Posterior vena cava (tissue), 2 donors: ENCODE measurements around the gene SEC63. TPM values are rescaled to one million over a fixed set of nuclear protein-coding genes. Genes with fewer than 3 reads are reported as not detected.

Experiments
- DNase-seq: peaks from one replicate; pipeline ENCODE4 v3.0.0-alpha.2; 2020; ENCODE audit warnings: low spot score
- intact Hi-C, 2 donors: fragments of 100-400 bp; cut with DNase I; formaldehyde crosslinking; loops; one replicate each; pipeline versions ENCODE4 v1.14.1 to v1.14.2; 2022 to 2023
- total RNA-seq, 2 donors: library from RNA; stranded (reverse); fragmentation: NEBNext Ultra II Directional; extraction: Animal tissue kit (Norgen Biotek cat#: 25700); gene quantifications; one replicate each; pipeline ENCODE4 v1.2.1, GENCODE V29; 2021
- donor health status: DM: yes; HTN: yes; CAD: no.
- donor health status: DM: yes; HTN: yes; CAD: no.

SEC63 gene
- total RNA-seq, 2 donors from 2014 or later, result 114 to 116 TPM

DNA sequence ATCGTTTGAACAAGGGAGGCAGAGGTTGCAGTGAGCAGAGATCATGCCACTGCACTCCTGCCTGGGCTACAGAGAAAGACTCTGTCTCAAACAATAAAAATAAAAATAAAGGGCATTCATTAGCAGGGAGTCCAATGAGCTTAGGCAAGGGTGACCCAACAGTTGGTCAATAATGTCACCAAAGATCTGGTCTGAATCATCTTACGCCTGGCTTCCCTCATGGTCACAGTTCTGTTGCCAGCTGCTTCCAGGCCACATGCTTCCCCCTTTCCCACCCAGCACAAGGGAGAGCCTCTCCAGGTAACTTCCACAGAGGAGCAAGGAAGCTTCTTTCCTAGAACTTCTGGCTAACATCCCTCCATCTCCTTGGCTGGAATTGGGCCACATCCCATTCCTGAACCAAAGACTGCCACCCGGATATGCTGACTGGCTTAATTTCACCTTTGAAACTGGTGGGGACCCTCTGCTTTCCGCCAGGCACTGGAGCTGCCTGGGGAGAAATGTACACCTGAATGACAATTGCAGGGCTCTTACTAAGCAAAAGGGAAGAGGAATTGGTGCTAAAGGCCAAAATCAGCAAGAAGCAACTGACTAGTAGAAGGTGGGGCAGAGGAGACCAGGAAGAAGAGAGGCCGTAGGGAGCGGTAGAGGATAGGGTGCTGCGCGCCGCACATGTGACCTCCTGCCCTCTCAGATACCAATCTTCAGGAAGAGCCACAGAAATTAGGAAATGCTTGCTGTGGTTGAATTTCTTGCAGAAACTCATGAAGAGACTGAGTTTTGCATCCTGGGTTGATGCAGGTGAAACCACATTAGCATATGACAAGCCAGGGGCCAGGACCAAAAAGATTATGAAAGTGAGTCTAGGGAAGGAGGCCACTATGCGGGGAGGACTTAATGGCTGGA is 125.6 kb downstream of the SEC63 start:
- intact Hi-C loops, result no loop called here
- no peak for DNase-seq

DNA sequence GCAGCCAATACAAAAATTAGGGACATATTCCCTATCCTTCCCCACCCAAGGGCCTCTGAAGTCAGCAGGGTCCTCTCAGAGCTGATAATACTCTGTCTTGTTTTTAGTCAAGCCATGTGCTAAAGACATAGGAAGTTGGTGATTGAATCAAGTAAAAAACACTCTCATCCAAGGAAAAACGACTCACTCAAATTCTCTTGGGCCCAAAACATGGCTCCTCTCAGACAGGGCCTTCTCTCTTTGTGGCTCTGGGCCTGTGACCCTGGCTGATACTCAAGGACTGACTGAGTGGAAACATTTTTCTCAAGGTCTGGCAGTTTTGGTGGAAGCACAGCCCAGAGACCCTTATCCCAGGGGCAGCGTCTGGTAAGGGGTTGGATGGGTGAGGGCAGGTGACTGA is 127.9 kb downstream of the SEC63 start:
- DNase-seq, result no peak
- intact Hi-C loops, result no loop called here

DNA sequence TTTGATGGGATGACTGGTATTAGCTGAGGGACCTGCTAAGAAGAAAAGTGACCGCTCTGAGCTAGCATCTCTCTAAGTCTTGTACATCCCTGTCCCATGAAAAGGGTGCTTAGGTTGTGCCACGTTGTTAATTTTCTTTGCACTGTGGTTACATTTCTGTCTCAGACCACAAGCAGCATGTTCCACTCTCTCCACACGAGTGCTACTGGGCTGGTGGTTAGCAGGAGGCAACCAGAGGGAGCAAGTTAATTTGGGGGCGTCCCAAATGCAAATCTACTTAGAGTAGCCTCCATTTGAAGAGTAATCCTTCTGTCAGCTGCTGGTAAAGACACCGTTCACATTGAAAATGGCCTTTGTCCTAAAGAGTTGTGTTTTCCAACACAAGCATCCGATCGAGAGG is 130.5 kb downstream of the SEC63 start:
- intact Hi-C loops, result no loop called here
- DNase-seq, result no peak

DNA sequence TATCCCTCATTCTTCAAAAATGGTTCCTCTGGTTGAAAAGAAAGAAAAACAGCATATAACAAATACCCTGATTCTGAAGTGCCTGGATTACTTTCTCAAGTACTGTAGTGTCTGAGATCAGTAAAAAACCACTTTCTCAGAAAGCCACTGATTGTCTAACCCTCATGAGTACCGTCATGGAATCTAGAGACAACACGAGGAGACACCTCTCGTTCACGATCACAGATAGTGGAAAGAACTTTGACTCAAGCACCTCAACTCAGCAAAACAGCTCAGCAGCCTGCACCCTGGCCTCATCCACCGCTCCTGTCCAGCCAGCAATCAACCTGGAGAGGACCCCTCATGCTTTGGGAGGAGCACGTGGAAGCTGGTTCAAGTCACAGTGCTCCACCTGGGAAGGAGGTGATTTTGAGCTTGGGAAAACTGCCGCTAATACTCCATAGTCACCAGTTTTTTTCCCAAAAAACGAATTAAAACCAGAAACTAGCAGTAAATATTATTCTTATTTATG is 134.9 kb downstream of the SEC63 start:
- DNase-seq, result no peak
- intact Hi-C loops, result no loop called here

DNA sequence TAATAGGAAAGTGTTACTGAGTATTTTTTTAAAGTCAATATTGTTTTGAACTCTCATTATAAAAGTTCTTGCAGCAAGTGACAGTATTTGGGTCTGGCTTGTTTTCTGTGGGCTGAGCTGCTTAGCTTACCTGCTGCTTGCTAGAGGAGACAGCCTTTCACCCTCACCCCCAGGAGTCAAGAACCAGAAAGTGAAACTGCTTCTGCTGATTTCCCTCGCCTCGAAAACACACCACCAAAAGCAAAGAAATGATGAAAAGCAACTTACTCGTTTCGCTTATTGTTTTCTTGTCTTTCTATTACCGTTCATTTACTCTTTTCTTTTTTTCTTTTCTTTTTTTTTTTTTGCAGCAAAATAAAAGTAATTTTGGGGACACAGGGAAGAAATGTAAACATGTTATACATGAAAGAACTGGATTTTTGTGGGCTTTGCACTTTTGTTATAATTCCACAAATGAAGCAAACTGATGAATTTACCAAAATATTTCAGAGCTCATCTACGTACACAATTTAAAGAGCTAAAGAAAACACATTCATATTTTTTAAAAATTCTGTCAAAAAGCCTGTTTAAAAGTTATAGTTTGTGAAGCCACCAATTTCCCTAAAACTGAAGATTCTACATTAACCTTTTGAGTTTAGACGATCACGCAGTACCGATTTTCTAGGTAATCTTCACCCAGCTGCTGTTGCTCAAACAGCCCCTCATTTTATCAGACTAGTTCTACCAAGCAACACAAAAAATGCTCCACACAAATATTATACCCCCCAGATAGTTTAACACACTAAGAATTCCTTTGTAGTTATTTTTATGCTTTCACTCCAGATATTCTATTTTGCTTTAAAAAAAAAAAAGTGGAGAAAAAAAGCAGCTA is 135.6 kb downstream of the SEC63 start:
- DNase-seq, result no peak
- intact Hi-C loops, result no loop called here

DNA sequence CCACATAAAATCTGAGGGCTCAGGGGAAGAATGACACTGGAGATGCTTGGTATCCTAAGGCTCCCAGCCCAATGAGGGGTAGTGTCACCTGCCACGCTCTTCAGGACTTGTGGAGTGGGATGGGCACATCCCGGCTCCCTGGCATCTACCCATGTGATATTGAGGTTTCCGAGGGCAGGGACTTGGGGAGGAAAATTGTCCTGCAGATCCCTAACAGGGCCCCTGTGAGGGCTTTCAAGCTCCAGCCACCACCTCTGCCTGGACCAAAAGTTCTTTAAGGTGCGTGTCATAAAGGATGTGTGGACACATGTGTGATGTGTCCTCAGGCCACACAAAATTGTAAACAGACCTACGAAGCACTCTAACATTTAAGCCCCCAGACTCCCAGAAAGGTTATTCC is 136.4 kb downstream of the SEC63 start:
- no peak for DNase-seq
- intact Hi-C loops, result no loop called here

DNA sequence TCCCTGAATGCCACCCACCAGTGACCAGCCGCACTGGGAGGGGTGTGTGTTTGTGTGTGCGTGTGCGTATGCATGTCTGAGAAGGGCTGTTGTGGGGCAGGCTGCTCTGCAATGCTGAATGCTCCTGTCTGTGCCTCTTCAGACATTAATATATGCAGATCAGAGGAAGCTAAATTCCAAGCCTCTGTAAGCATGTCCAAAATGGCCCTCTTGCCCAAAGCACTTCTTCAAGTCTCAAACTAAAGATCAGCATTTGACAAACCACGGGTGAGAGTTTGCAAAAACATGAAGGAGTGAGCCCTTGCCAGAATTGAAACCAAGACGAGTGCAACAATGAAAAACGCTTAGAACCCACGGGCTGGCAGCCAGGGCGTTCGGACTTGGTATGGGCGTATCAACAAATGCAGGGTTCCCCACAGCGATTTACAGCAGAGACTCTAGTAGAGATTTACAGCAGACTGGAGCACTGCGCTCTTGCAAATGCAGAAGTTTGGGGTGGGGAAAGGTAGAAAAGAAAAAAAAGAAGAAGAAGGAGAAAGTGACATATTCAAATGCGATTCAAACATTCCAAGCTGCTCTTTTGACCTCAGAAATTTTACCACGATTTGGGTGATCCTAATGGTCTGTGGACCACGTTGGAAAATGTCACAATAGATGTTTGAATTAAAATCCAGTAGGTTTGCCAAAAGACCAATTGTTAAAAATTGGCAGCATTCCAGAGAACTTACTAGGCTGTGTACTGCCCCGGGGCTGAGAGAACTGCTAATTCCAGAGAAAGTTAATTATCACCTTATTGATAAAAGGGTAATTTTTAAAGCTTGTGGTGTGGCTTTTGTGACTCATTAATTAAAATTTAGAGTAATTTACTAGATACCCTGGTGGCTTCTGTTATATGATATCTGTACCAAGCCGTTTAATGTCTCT is 137.4 kb downstream of the SEC63 start:
- intact Hi-C loops, result no loop called here
- DNase-seq, result no peak

DNA sequence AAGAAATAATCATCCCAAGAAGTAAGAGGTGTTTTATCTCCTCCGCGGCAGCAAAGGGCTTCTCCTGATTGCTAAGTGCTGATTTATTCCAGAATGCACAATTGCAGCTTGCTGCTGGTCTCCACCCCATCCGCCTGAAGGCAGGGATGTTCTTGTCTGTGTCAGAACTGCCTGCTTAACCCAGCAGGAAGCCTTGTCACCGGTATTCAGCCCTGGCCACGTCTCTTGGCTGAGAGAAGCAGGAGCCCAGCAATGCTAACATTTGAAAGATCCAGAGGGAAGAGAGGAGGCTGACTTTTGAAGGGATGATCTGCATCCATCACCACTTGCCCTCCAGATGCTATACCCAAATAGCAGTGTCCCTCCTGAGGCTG is 138.1 kb downstream of the SEC63 start:
- intact Hi-C loops, result no loop called here
- DNase-seq, result no peak

DNA sequence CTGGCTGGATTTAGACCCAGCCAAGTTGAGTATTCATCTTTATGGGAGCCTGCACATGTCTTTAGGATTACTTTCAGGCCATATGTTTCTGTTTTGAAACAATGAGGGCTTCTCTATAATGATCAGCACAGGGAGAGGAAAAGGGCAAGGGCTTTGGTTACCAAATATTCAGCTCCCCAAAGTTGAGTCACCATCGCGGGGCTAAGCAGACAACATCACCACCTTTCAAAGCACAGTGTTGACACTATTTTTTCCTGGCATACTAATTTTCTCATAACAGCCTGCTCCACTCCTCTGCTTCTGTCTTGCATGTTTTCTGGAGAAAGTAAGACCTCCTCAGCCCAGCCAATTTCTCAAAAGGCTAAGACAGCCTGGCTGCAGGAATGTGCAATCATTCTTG is 138.8 kb downstream of the SEC63 start:
- no peak for DNase-seq
- intact Hi-C loops, result no loop called here

DNA sequence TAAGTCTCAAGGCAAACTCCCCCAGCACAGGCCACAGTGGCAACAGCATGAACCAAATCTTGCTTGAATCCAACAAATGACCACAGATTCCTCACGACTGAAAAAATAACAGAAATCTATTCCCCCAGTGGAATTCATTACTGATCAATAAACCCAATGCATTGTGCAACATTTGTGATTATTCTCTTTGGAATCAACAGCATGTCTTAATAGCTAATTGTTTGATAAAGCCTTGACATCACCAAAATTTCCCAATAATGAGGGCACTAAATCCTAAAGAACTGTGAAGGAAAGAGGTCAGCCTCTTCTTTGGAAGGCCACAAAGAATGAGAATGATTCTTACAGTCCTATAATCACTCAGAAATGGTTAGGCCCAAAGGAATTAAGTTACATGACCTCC is 139.7 kb downstream of the SEC63 start:
- no peak for DNase-seq
- intact Hi-C loops, result no loop called here

DNA sequence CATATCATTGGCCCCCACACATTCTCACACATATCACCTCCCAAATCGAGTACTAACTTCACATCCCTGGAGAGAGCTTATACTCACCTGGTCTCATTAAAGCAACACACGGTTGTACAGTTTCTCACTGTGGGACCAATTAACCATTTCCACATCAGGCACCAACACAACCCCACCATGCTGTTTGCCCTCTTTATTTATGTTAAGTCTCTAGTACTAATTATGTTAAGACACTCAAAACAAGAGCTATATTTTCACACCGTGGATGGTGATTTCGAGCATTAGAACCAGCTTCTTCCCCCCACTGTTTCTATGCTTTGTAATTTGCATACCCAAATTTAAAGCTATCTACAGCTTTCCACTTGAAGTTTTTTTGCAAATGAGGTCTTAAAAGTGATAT is 140.2 kb downstream of the SEC63 start:
- DNase-seq, result no peak
- intact Hi-C loops, result no loop called here

Other genes with a start within 250 kb of the SEC63 start
- 1 to 10 TPM in 1 of 2 donors, under 1 TPM in 1; 0.38 to 1.0 TPM for gene SCML4, start 133.9 kb downstream of the SEC63 start, total RNA-seq
- 100 to 1,000 TPM in 1 of 2 donors, 10 to 100 TPM in 1; 70.7 to 102 TPM for gene OSTM1, start 116.5 kb upstream of the SEC63 start, total RNA-seq
- not detected for gene NR2E1, start 207.8 kb upstream of the SEC63 start, total RNA-seq